SH-SY5Y (cell line): ENCODE measurements around the gene RSU1.

Source experiments
- GATA2 ChIP-seq: IDR thresholded peaks from 2 replicates; pipeline ENCODE4 v1.6.1; 2011; ENCODE audit warnings: mild to moderate bottlenecking, low read depth, low read length
- GATA3 ChIP-seq: IDR thresholded peaks from 2 replicates; pipeline ENCODE4 v1.6.1; 2011; ENCODE audit warnings: low read depth, mild to moderate bottlenecking, low read length, moderate library complexity

DNA sequence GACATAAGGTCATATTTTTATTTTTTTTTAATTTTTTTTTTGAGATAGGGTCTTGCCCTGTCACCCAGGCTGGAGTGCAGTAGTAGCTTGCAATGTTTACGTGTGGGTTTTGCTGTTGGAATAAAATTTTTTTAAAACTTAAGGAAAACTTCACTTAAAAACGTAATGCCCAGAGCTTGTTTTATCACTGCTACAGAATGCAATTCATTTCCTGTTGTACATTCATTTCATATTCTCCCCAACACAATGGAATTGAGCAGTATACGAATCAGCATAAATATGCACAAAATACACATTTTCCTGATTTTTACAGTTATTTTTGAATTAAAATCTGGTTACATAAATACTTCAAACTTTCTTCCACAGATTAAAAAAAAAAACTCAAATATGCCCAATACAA, 40.3 kb downstream of the RSU1 start:
- no peak for TF ChIP-seq GATA2
- TF ChIP-seq GATA3: no peak
